ENCODE results near the gene ROBO4. TPM values are rescaled to one million over a fixed set of nuclear protein-coding genes. Genes with fewer than 3 reads are reported as not detected.

The ROBO4 gene
- total and polyA plus RNA-seq, 2 donors: 1.5 to 3.7 TPM

- H3K27me3 ChIP-seq (ENCODE audit: control insufficient read depth in 2 of 2, insufficient read depth in 1 of 2, low read length in 1 of 2): peaks cover 3 to 17% of the 10 kb centered on the region in 2 donors
- H3K4me3 ChIP-seq (ENCODE audit: low read length in 2 of 2): no peak overlapping the region
- H3K36me3 ChIP-seq (ENCODE audit: control insufficient read depth in 2 of 2, insufficient read depth in 2 of 2, low read length in 1 of 2): no peaks in the 10 kb centered on the region
- H3K4me1 ChIP-seq (ENCODE audit: control insufficient read depth in 2 of 2, insufficient read depth in 2 of 2, low read length in 2 of 2): peaks cover 14 to 26% of the 10 kb centered on the region in 2 donors
- WGBS: 82% methylated on average over 4 of the region's 4 CpGs
- no peak overlapping the region for H3K27ac ChIP-seq (ENCODE audit: low read depth in 1 of 2, low read length in 1 of 2)
- DNase-seq (ENCODE audit: low read depth in 6 of 9, low spot score in 9 of 9): no peak
- H3K9me3 ChIP-seq (ENCODE audit: control insufficient read depth in 2 of 2, insufficient read depth in 1 of 2, low read length in 1 of 2): no peaks in the 10 kb centered on the region
These were observed 25.2 kb upstream of the ROBO4 start for GRCh38 chr11:124922831-124923230.

GRCh38 chr11:124920870-124921609 lies 23.4 kb upstream of the ROBO4 start:
- Histone ChIP-seq H3K27ac (ENCODE audit: low read depth in 1 of 2, low read length in 1 of 2) (no peak overlapping the region), H3K36me3 (ENCODE audit: control insufficient read depth in 2 of 2, insufficient read depth in 2 of 2, low read length in 1 of 2) (no peaks in the 10 kb centered on the region), H3K4me3 (ENCODE audit: low read length in 2 of 2) (peak overlapping the region; percentile 3 to 57), H3K4me1 (ENCODE audit: control insufficient read depth in 2 of 2, insufficient read depth in 2 of 2, low read length in 2 of 2) (peaks cover 14 to 26% of the 10 kb centered on the region in 2 donors), H3K27me3 (ENCODE audit: control insufficient read depth in 2 of 2, insufficient read depth in 1 of 2, low read length in 1 of 2) (peaks cover 3 to 17% of the 10 kb centered on the region in 2 donors), H3K9me3 (ENCODE audit: control insufficient read depth in 2 of 2, insufficient read depth in 1 of 2, low read length in 1 of 2) (no peaks in the 10 kb centered on the region)
- 15% methylated on average over 82 of the region's 82 CpGs for WGBS
- peak; percentile 39 to 90 (median 66) for DNase-seq (ENCODE audit: low read depth in 6 of 9, low spot score in 9 of 9)

- WGBS: 98% methylated on average over 5 of the region's 5 CpGs
- Histone ChIP-seq H3K36me3 (ENCODE audit: control insufficient read depth in 2 of 2, insufficient read depth in 2 of 2, low read length in 1 of 2) (no peaks in the 10 kb centered on the region), H3K4me3 (ENCODE audit: low read length in 2 of 2) (peak overlapping the region in 1 of 2 donors; percentile 57), H3K27me3 (ENCODE audit: control insufficient read depth in 2 of 2, insufficient read depth in 1 of 2, low read length in 1 of 2) (peaks cover 3 to 17% of the 10 kb centered on the region in 2 donors), H3K27ac (ENCODE audit: low read depth in 1 of 2, low read length in 1 of 2) (no peak overlapping the region), H3K4me1 (ENCODE audit: control insufficient read depth in 2 of 2, insufficient read depth in 2 of 2, low read length in 2 of 2) (peaks cover 14 to 26% of the 10 kb centered on the region in 2 donors), H3K9me3 (ENCODE audit: control insufficient read depth in 2 of 2, insufficient read depth in 1 of 2, low read length in 1 of 2) (no peaks in the 10 kb centered on the region)
- DNase-seq (ENCODE audit: low read depth in 6 of 9, low spot score in 9 of 9): no peak
These were observed 22.7 kb upstream of the ROBO4 start for GRCh38 chr11:124920356-124920755.

- Histone ChIP-seq H3K9me3 (ENCODE audit: control insufficient read depth in 2 of 2, insufficient read depth in 1 of 2, low read length in 1 of 2) (no peaks in the 10 kb centered on the region), H3K4me1 (ENCODE audit: control insufficient read depth in 2 of 2, insufficient read depth in 2 of 2, low read length in 2 of 2) (peaks cover 14 to 26% of the 10 kb centered on the region in 2 donors), H3K4me3 (ENCODE audit: low read length in 2 of 2) (no peak overlapping the region), H3K27me3 (ENCODE audit: control insufficient read depth in 2 of 2, insufficient read depth in 1 of 2, low read length in 1 of 2) (peaks cover under 1 to 17% of the 10 kb centered on the region in 2 donors), H3K27ac (ENCODE audit: low read depth in 1 of 2, low read length in 1 of 2) (no peak overlapping the region), H3K36me3 (ENCODE audit: control insufficient read depth in 2 of 2, insufficient read depth in 2 of 2, low read length in 1 of 2) (no peaks in the 10 kb centered on the region)
- DNase-seq (ENCODE audit: low read depth in 6 of 9, low spot score in 9 of 9): no peak
- 96% methylated on average over 2 of the region's 2 CpGs for WGBS
These were observed 22.2 kb upstream of the ROBO4 start for GRCh38 chr11:124919898-124920297.

- H3K9me3 ChIP-seq (ENCODE audit: control insufficient read depth in 2 of 2, insufficient read depth in 1 of 2, low read length in 1 of 2): no peaks in the 10 kb centered on the region
- peaks cover 0 to 17% of the 10 kb centered on the region in 2 donors for H3K27me3 ChIP-seq (ENCODE audit: control insufficient read depth in 2 of 2, insufficient read depth in 1 of 2, low read length in 1 of 2)
- H3K27ac ChIP-seq (ENCODE audit: low read depth in 1 of 2, low read length in 1 of 2): no peak within 1 kb of the TSS
- no peak for DNase-seq (ENCODE audit: low read depth in 6 of 9, low spot score in 9 of 9)
- H3K4me3 ChIP-seq (ENCODE audit: low read length in 2 of 2): no peak within 1 kb of the TSS
- no peaks in the 10 kb centered on the region for H3K36me3 ChIP-seq (ENCODE audit: control insufficient read depth in 2 of 2, insufficient read depth in 2 of 2, low read length in 1 of 2)
- WGBS: 92% methylated on average over 3 of the region's 3 CpGs
- peaks cover 14 to 26% of the 10 kb centered on the region in 2 donors for H3K4me1 ChIP-seq (ENCODE audit: control insufficient read depth in 2 of 2, insufficient read depth in 2 of 2, low read length in 2 of 2)
These were observed 21.3 kb upstream of the ROBO4 start, which contains the start of gene HEPN1 for GRCh38 chr11:124918950-124919349. Gene HEPN1, plus strand, starts transcription at chr11:124919250.

GRCh38 chr11:124917115-124917637 lies 19.5 kb upstream of the ROBO4 start:
- 87% methylated on average over 6 of the region's 6 CpGs for WGBS
- Histone ChIP-seq H3K27ac (ENCODE audit: low read depth in 1 of 2, low read length in 1 of 2) (no peak overlapping the region), H3K36me3 (ENCODE audit: control insufficient read depth in 2 of 2, insufficient read depth in 2 of 2, low read length in 1 of 2) (no peaks in the 10 kb centered on the region), H3K4me3 (ENCODE audit: low read length in 2 of 2) (no peak overlapping the region), H3K27me3 (ENCODE audit: control insufficient read depth in 2 of 2, insufficient read depth in 1 of 2, low read length in 1 of 2) (peaks cover 0 to 12% of the 10 kb centered on the region in 2 donors), H3K9me3 (ENCODE audit: control insufficient read depth in 2 of 2, insufficient read depth in 1 of 2, low read length in 1 of 2) (no peaks in the 10 kb centered on the region), H3K4me1 (ENCODE audit: control insufficient read depth in 2 of 2, insufficient read depth in 2 of 2, low read length in 2 of 2) (peaks cover 7 to 11% of the 10 kb centered on the region in 2 donors)
- DNase-seq (ENCODE audit: low read depth in 6 of 9, low spot score in 9 of 9): no peak

GRCh38 chr11:124916370-124916710 lies 18.7 kb upstream of the ROBO4 start:
- H3K4me3 ChIP-seq (ENCODE audit: low read length in 2 of 2): no peak overlapping the region
- H3K36me3 ChIP-seq (ENCODE audit: control insufficient read depth in 2 of 2, insufficient read depth in 2 of 2, low read length in 1 of 2): no peaks in the 10 kb centered on the region
- no peak overlapping the region for H3K27ac ChIP-seq (ENCODE audit: low read depth in 1 of 2, low read length in 1 of 2)
- no peaks in the 10 kb centered on the region for H3K9me3 ChIP-seq (ENCODE audit: control insufficient read depth in 2 of 2, insufficient read depth in 1 of 2, low read length in 1 of 2)
- H3K27me3 ChIP-seq (ENCODE audit: control insufficient read depth in 2 of 2, insufficient read depth in 1 of 2, low read length in 1 of 2): peaks cover 0 to 5% of the 10 kb centered on the region in 2 donors
- H3K4me1 ChIP-seq (ENCODE audit: control insufficient read depth in 2 of 2, insufficient read depth in 2 of 2, low read length in 2 of 2): peaks cover 6 to 8% of the 10 kb centered on the region in 2 donors
- no peak for DNase-seq (ENCODE audit: low read depth in 6 of 9, low spot score in 9 of 9)

- 91% methylated on average over 3 of the region's 3 CpGs for whole genome bisulfite sequencing
- H3K4me1 ChIP-seq (ENCODE audit: control insufficient read depth in 2 of 2, insufficient read depth in 2 of 2, low read length in 2 of 2): peaks cover under 1 to 5% of the 10 kb centered on the region in 2 donors
- H3K27me3 ChIP-seq (ENCODE audit: control insufficient read depth in 2 of 2, insufficient read depth in 1 of 2, low read length in 1 of 2): peaks cover 0 to under 1% of the 10 kb centered on the region in 2 donors
- H3K36me3 ChIP-seq (ENCODE audit: control insufficient read depth in 2 of 2, insufficient read depth in 2 of 2, low read length in 1 of 2): no peaks in the 10 kb centered on the region
- no peak for DNase-seq (ENCODE audit: low read depth in 6 of 9, low spot score in 9 of 9)
- H3K9me3 ChIP-seq (ENCODE audit: control insufficient read depth in 2 of 2, insufficient read depth in 1 of 2, low read length in 1 of 2): no peaks in the 10 kb centered on the region
- H3K4me3 ChIP-seq (ENCODE audit: low read length in 2 of 2): no peak overlapping the region
- no peak overlapping the region for H3K27ac ChIP-seq (ENCODE audit: low read depth in 1 of 2, low read length in 1 of 2)
These were observed 18.1 kb upstream of the ROBO4 start for GRCh38 chr11:124915541-124916369.

GRCh38 chr11:124902616-124903015 lies 5.0 kb upstream of the ROBO4 start:
- Histone ChIP-seq H3K4me1 (ENCODE audit: control insufficient read depth in 2 of 2, insufficient read depth in 2 of 2, low read length in 2 of 2) (no peaks in the 10 kb centered on the region), H3K27me3 (ENCODE audit: control insufficient read depth in 2 of 2, insufficient read depth in 1 of 2, low read length in 1 of 2) (peaks cover 0 to 19% of the 10 kb centered on the region in 2 donors), H3K27ac (ENCODE audit: low read depth in 1 of 2, low read length in 1 of 2) (no peak overlapping the region), H3K9me3 (ENCODE audit: control insufficient read depth in 2 of 2, insufficient read depth in 1 of 2, low read length in 1 of 2) (no peaks in the 10 kb centered on the region), H3K36me3 (ENCODE audit: control insufficient read depth in 2 of 2, insufficient read depth in 2 of 2, low read length in 1 of 2) (no peaks in the 10 kb centered on the region), H3K4me3 (ENCODE audit: low read length in 2 of 2) (no peak overlapping the region)
- WGBS: 100% methylated on average over 1 of the region's 1 CpG
- DNase-seq (ENCODE audit: low read depth in 6 of 9, low spot score in 9 of 9): no peak
